CD8-positive, alpha-beta memory T cell (primary cell): ENCODE data around the gene KDM7A. TPM values are rescaled to one million over a fixed set of nuclear protein-coding genes. Genes with fewer than 3 reads are reported as not detected.

Experiments
- CTCF ChIA-PET: fragments of 350-600 bp; sonication (Branson Sonifier 250); formaldehyde crosslinking; loops from one replicate; lab custom pipeline; 2021; ENCODE audit warnings: antibody characterized with exemption; lab: Charles Lee
- POLR2A ChIA-PET: fragments of 350-600 bp; sonication (Branson Sonifier 250); formaldehyde crosslinking; loops from one replicate; lab custom pipeline; 2021; ENCODE audit warnings: antibody characterized with exemption; lab: Charles Lee
- DNase-seq, 5 donors: peaks; one replicate each; pipeline versions ENCODE4 v3.0.0 to v3.0.0-alpha.2; 2020 to 2022; ENCODE audit warnings: mixed read lengths in 1 of 5
- H3K27ac ChIP-seq: one replicate; pipeline ENCODE4 v1.7.0; 2013; ENCODE audit warnings: low read depth, mild to moderate bottlenecking, low read length, moderate library complexity
- H3K27me3 ChIP-seq: 2 replicates; pipeline ENCODE4 v1.7.0; 2013; ENCODE audit warnings: low read length, mild to moderate bottlenecking; ENCODE audit not compliant: insufficient read depth, poor library complexity, severe bottlenecking
- H3K36me3 ChIP-seq: 2 replicates; pipeline ENCODE4 v1.7.0; 2013; ENCODE audit warnings: mild to moderate bottlenecking, low read length, moderate library complexity; ENCODE audit not compliant: insufficient read depth
- H3K4me1 ChIP-seq: 2 replicates; pipeline ENCODE4 v1.7.0; 2013; ENCODE audit warnings: mild to moderate bottlenecking, low read length, moderate library complexity; ENCODE audit not compliant: insufficient read depth
- H3K4me3 ChIP-seq: 2 replicates; pipeline ENCODE4 v1.7.0; 2013; ENCODE audit warnings: mild to moderate bottlenecking, low read length
- H3K9me3 ChIP-seq: 2 replicates; pipeline ENCODE4 v1.7.0; 2013; ENCODE audit warnings: mild to moderate bottlenecking, low read length
- H3K27ac Mint-ChIP-seq, 8 donors: one replicate each; pipeline ENCODE4 v1.8.0; 2020 to 2021; ENCODE audit warnings: mixed read lengths in 8 of 8, mild to moderate bottlenecking in 6 of 8, inconsistent platforms in 3 of 8, moderate library complexity in 3 of 8
- H3K27me3 Mint-ChIP-seq, 2 donors: one replicate each; pipeline ENCODE4 v1.8.0; 2020 to 2021; ENCODE audit warnings: mixed read lengths in 2 of 2, mild to moderate bottlenecking in 1 of 2, moderate library complexity in 1 of 2
- H3K36me3 Mint-ChIP-seq, 3 donors: one replicate each; pipeline ENCODE4 v1.8.0; 2020 to 2021; ENCODE audit warnings: mixed read lengths in 3 of 3, inconsistent platforms in 1 of 3, mild to moderate bottlenecking in 1 of 3
- H3K4me1 Mint-ChIP-seq, 3 donors: one replicate each; pipeline ENCODE4 v1.8.0; 2020 to 2021; ENCODE audit warnings: mixed read lengths in 3 of 3, inconsistent platforms in 1 of 3, mild to moderate bottlenecking in 1 of 3
- H3K4me3 Mint-ChIP-seq, 7 donors: one replicate each; pipeline ENCODE4 v1.8.0; 2020 to 2021; ENCODE audit warnings: mixed read lengths in 7 of 7, mild to moderate bottlenecking in 6 of 7, moderate library complexity in 4 of 7, inconsistent platforms in 2 of 7
- H3K9me3 Mint-ChIP-seq, 5 donors: one replicate each; pipeline ENCODE4 v1.8.0; 2020 to 2022; ENCODE audit warnings: mixed read lengths in 5 of 5, mild to moderate bottlenecking in 3 of 5, moderate library complexity in 2 of 5, inconsistent platforms in 1 of 5
- polyA plus RNA-seq: library from polyadenylated mRNA; unstranded; fragments of 300-500 nt; fragmentation: Illumina TruSeq; gene quantifications from one replicate; pipeline ENCODE4 v1.2.3, GENCODE V29; 2021
- total RNA-seq, 2 experiments: library from RNA; stranded (reverse); gene quantifications; one replicate each; pipeline ENCODE4 v1.2.3, GENCODE V29; 2021

KDM7A gene
- total and polyA plus RNA-seq, 3 experiments from 2014 or later, result 3.5 to 8.5 (median 8.2) TPM

GRCh38 chr7:140041659-140042385 is 135.0 kb downstream of the KDM7A start:
- ChIA-PET POLR2A (no interaction called here), CTCF (no interaction called here)
- no peaks in the 10 kb centered on the region for H3K27me3 Mint-ChIP-seq
- Histone ChIP-seq H3K27me3 (no peaks in the 10 kb centered on the region), H3K9me3 (no peaks in the 10 kb centered on the region), H3K4me1 (peaks cover under 1% of the 10 kb centered on the region), H3K4me3 (no peak overlapping the region), H3K27ac (no peak overlapping the region), H3K36me3 (peaks cover 24% of the 10 kb centered on the region)
- H3K36me3 Mint-ChIP-seq, result peaks cover 12 to 95% (median 40%) of the 10 kb centered on the region in 3 donors
- peak overlapping the region in 3 of 8 donors; percentile 47 to 68 (median 55) for H3K27ac Mint-ChIP-seq
- no peak for DNase-seq
- peaks cover 15 to 25% (median 16%) of the 10 kb centered on the region in 3 donors for H3K4me1 Mint-ChIP-seq
- H3K9me3 Mint-ChIP-seq, result no peaks in the 10 kb centered on the region
- H3K4me3 Mint-ChIP-seq, result no peak overlapping the region

GRCh38 chr7:140039896-140040295 is 136.9 kb downstream of the KDM7A start:
- Mint-ChIP-seq H3K27ac (peak overlapping the region in 2 of 8 donors; percentile 15 to 89), H3K36me3 (peaks cover 12 to 92% (median 32%) of the 10 kb centered on the region in 3 donors), H3K4me3 (no peak overlapping the region), H3K27me3 (no peaks in the 10 kb centered on the region), H3K4me1 (peaks cover 24 to 40% (median 25%) of the 10 kb centered on the region in 3 donors), H3K9me3 (no peaks in the 10 kb centered on the region)
- Histone ChIP-seq H3K36me3 (peaks cover 24% of the 10 kb centered on the region), H3K27me3 (no peaks in the 10 kb centered on the region), H3K4me1 (peaks cover 9% of the 10 kb centered on the region), H3K4me3 (no peak overlapping the region), H3K27ac (no peak overlapping the region), H3K9me3 (no peaks in the 10 kb centered on the region)
- CTCF ChIA-PET, result no interaction called here
- DNase-seq, result no peak
- POLR2A ChIA-PET, result interaction anchor here (0.6 kb wide), 1 partner anchor 22 kb away, joined by 3 read pairs; no protein-coding TSS in a partner anchor

- Mint-ChIP-seq H3K27ac (peak overlapping the region in 3 of 8 donors; percentile 16 to 60 (median 18)), H3K27me3 (no peaks in the 10 kb centered on the region), H3K4me1 (peaks cover 24 to 40% (median 25%) of the 10 kb centered on the region in 3 donors), H3K36me3 (peaks cover 12 to 90% (median 26%) of the 10 kb centered on the region in 3 donors), H3K9me3 (no peaks in the 10 kb centered on the region), H3K4me3 (no peak overlapping the region)
- DNase-seq, result no peak
- Histone ChIP-seq H3K27ac (no peak overlapping the region), H3K36me3 (peaks cover 25% of the 10 kb centered on the region), H3K27me3 (no peaks in the 10 kb centered on the region), H3K4me1 (peaks cover 9% of the 10 kb centered on the region), H3K9me3 (no peaks in the 10 kb centered on the region), H3K4me3 (no peak overlapping the region)
- ChIA-PET CTCF (no interaction called here), POLR2A (interaction anchor here (0.6 kb wide), 1 partner anchor 22 kb away, joined by 3 read pairs; no protein-coding TSS in a partner anchor)
Observed at GRCh38 chr7:140039066-140039465, 137.7 kb downstream of the KDM7A start.

GRCh38 chr7:140036224-140036962 is 140.4 kb downstream of the KDM7A start:
- Mint-ChIP-seq H3K9me3 (no peaks in the 10 kb centered on the region), H3K27me3 (no peaks in the 10 kb centered on the region), H3K27ac (peak overlapping the region; percentile 2 to 79 (median 50)), H3K4me1 (peaks cover 28 to 48% (median 32%) of the 10 kb centered on the region in 3 donors), H3K36me3 (peaks cover 9 to 90% (median 25%) of the 10 kb centered on the region in 3 donors), H3K4me3 (peak overlapping the region in 2 of 7 donors; percentile 11 to 20)
- Histone ChIP-seq H3K36me3 (peaks cover 28% of the 10 kb centered on the region), H3K4me1 (peaks cover 9% of the 10 kb centered on the region), H3K27me3 (no peaks in the 10 kb centered on the region), H3K27ac (no peak overlapping the region), H3K9me3 (no peaks in the 10 kb centered on the region), H3K4me3 (no peak overlapping the region)
- CTCF ChIA-PET, result no interaction called here
- POLR2A ChIA-PET, result no interaction called here
- DNase-seq, result no peak

GRCh38 chr7:140035400-140036223 is 141.2 kb downstream of the KDM7A start:
- peak overlapping the region in 2 of 8 donors; percentile 52 to 60 for H3K27ac Mint-ChIP-seq
- H3K36me3 ChIP-seq, result peaks cover 24% of the 10 kb centered on the region
- peaks cover 27 to 48% (median 28%) of the 10 kb centered on the region in 3 donors for H3K4me1 Mint-ChIP-seq
- H3K9me3 ChIP-seq, result no peaks in the 10 kb centered on the region
- POLR2A ChIA-PET, result no interaction called here
- H3K4me3 Mint-ChIP-seq, result no peak overlapping the region
- H3K27ac ChIP-seq, result no peak overlapping the region
- no peaks in the 10 kb centered on the region for H3K9me3 Mint-ChIP-seq
- H3K27me3 Mint-ChIP-seq, result no peaks in the 10 kb centered on the region
- H3K36me3 Mint-ChIP-seq, result peaks cover 5 to 90% (median 21%) of the 10 kb centered on the region in 3 donors
- CTCF ChIA-PET, result interaction anchor here (1.4 kb wide), 1 partner anchor 391 kb away, joined by 3 read pairs; no protein-coding TSS in a partner anchor
- H3K27me3 ChIP-seq, result no peaks in the 10 kb centered on the region
- DNase-seq, result no peak
- no peak overlapping the region for H3K4me3 ChIP-seq
- peaks cover 9% of the 10 kb centered on the region for H3K4me1 ChIP-seq

Other genes starting within 250 kb of the KDM7A start
- 10 to 100 TPM; 24.7 to 27.9 TPM for gene PARP12, start 114.0 kb downstream of the KDM7A start, total RNA-seq
- gene PARP12, start 114.0 kb downstream of the KDM7A start, polyA plus RNA-seq, result 34.0 TPM
- 10 to 100 TPM; 56.6 to 57.2 TPM for gene SLC37A3, start 221.5 kb upstream of the KDM7A start, total RNA-seq
- gene SLC37A3, start 221.5 kb upstream of the KDM7A start, polyA plus RNA-seq, result 12.0 TPM
- gene RAB19, start 227.1 kb upstream of the KDM7A start, total RNA-seq, result 10 to 100 TPM in 1 of 2 experiments, 1 to 10 TPM in 1; 7.5 to 10.4 TPM
- gene RAB19, start 227.1 kb upstream of the KDM7A start, polyA plus RNA-seq, result 2.0 TPM